ENCODE results near the gene MAN2B2. TPM values are rescaled to one million over a fixed set of nuclear protein-coding genes. Genes with fewer than 3 reads are reported as not detected.

Gene MAN2B2
- total RNA-seq, 1 experiment from 2014 or later = 5.9 TPM

GRCh38 chr4:6581566-6582121 is 6.7 kb downstream of the MAN2B2 start:
- Histone ChIP-seq H3K23me2 (ENCODE audit: insufficient read length, low read depth, low read length, poor library complexity, severe bottlenecking) (no peaks in the 10 kb centered on the region), H4K5ac (ENCODE audit: insufficient read length, low read depth, low read length) (no peak overlapping the region), H3K79me2 (ENCODE audit: insufficient read depth, low read length) (no peaks in the 10 kb centered on the region), H3T11ph (ENCODE audit: low read length) (no peak overlapping the region), H2BK15ac (ENCODE audit: low read depth, low read length) (no peak overlapping the region), H3K79me1 (ENCODE audit: insufficient read depth, low read depth, low read length, poor library complexity, severe bottlenecking) (no peaks in the 10 kb centered on the region), H2BK20ac (ENCODE audit: low read depth, low read length, poor library complexity, severe bottlenecking) (no peak overlapping the region), H3K14ac (ENCODE audit: insufficient read depth, low read length) (no peak overlapping the region), H3K4ac (ENCODE audit: low read depth, low read length) (no peak overlapping the region), H3K9me3 (ENCODE audit: control insufficient read depth, low read depth, low read length) (no peaks in the 10 kb centered on the region), H2BK120ac (ENCODE audit: low read depth, low read length, poor library complexity, severe bottlenecking) (no peak overlapping the region), H3K27ac (ENCODE audit: insufficient read length, low read depth, low read length) (no peak overlapping the region), H2BK12ac (ENCODE audit: insufficient read length, low read depth, low read length) (no peak overlapping the region), H4K91ac (ENCODE audit: insufficient read length, low read depth, low read length) (no peak overlapping the region), H3K23ac (ENCODE audit: insufficient read length, low read depth, low read length) (no peak overlapping the region), H3K56ac (ENCODE audit: insufficient read length, low read depth, low read length) (no peak overlapping the region), H3K27me3 (ENCODE audit: insufficient read depth, low read length) (no peaks in the 10 kb centered on the region), H4K8ac (replicated peaks; ENCODE audit: insufficient read length, low read depth, low read length) (no peak overlapping the region), H3K4me1 (ENCODE audit: insufficient read depth, low read length) (no peaks in the 10 kb centered on the region), H3K9ac (ENCODE audit: extremely low read depth, insufficient read length, low read length) (no peak overlapping the region), H2BK5ac (ENCODE audit: insufficient read length, low read length) (no peak overlapping the region), H4K20me1 (ENCODE audit: control insufficient read depth, insufficient read depth, insufficient read length) (no peaks in the 10 kb centered on the region), H3K18ac (ENCODE audit: insufficient read length, low read depth, low read length) (no peak overlapping the region), H2AFZ (ENCODE audit: low read length) (no peak overlapping the region), H3K4me2 (ENCODE audit: insufficient read depth, insufficient read length, low read length) (no peak overlapping the region), H2AK5ac (ENCODE audit: insufficient read length, low read length) (no peak overlapping the region)
- Mint-ChIP-seq H3K27me3 (ENCODE audit: low read depth) (peaks cover 1% of the 10 kb centered on the region), H3K9me3 (peaks cover 9 to 17% of the 10 kb centered on the region in 2 experiments; a peak in 3 of 5 replicates), H3K4me1 (no peaks in the 10 kb centered on the region), H3K4me3 (no peak overlapping the region), H3K36me3 (ENCODE audit: insufficient read depth in 1 of 3, low read depth in 3 of 3) (peaks cover 15 to 40% (median 20%) of the 10 kb centered on the region in 3 experiments), H3K27ac (no peak overlapping the region)
- WGBS (ENCODE audit: extremely low coverage, insufficient read length, low lambda C conversion rate) = no CpG with 5 or more reads among the region's 11 CpGs
- TF ChIP-seq CTCF (conservative IDR thresholded peaks at IDR 0.05) = no peak
- no peak for DNase-seq

Measured in H9 (cell line).